Esophagus squamous epithelium (tissue), 5 donors: ENCODE measurements around the gene ATP10D. TPM values are rescaled to one million over a fixed set of nuclear protein-coding genes. Genes with fewer than 3 reads are reported as not detected.
A peak's percentile ranks its signal among the peaks of the same experiment; 100 is the strongest.

Experiments
- DNase-seq: peaks from one replicate; lab custom pipeline; 2025; lab: John Stamatoyannopoulos, UW
- H3K27ac ChIP-seq, 4 donors: fragments of 200-600 bp; sonication (generic); one replicate each; pipeline ENCODE4 v1.5.1; 2016 to 2019; ENCODE audit warnings: mild to moderate bottlenecking in 1 of 4
- H3K27me3 ChIP-seq, 4 donors: fragments of 200-600 bp; sonication (generic); 1 replicate in 3 of 4; 2 replicates in 1 of 4; pipeline versions ENCODE4 v1.5.1 to v1.6.0; 2017 to 2021; ENCODE audit warnings: antibody characterized with exemption in 1 of 4
- H3K36me3 ChIP-seq, 3 donors: fragments of 200-600 bp; sonication (generic); one replicate each; pipeline ENCODE4 v1.5.1; 2016 to 2019
- H3K4me1 ChIP-seq, 3 donors: fragments of 200-600 bp; sonication (generic); one replicate each; pipeline ENCODE4 v1.5.1; 2017 to 2019
- H3K4me3 ChIP-seq, 4 donors: fragments of 200-600 bp; sonication (generic); 1 replicate in 3 of 4; 2 replicates in 1 of 4; pipeline ENCODE4 v1.5.1; 2016 to 2019; ENCODE audit warnings: mild to moderate bottlenecking in 2 of 4, moderate library complexity in 1 of 4
- H3K9me3 ChIP-seq, 3 donors: fragments of 200-600 bp; sonication (generic); one replicate each; pipeline ENCODE4 v1.5.1; 2016 to 2019
- CTCF ChIP-seq, 6 experiments: fragments of 450-650 bp in 4 of 6; fragments of 200-600 bp in 2 of 6; sonication (generic) in 2 of 6; IDR thresholded peaks; one replicate each; pipeline ENCODE4 v1.5.1; 2016 to 2019; ENCODE audit warnings: antibody characterized with exemption in 6 of 6, mild to moderate bottlenecking in 4 of 6, moderate library complexity in 4 of 6
- POLR2A ChIP-seq, 4 donors: fragments of 450-650 bp; IDR thresholded peaks; one replicate each; pipeline ENCODE4 v1.6.1; 2017; ENCODE audit warnings: antibody characterized with exemption in 4 of 4, mild to moderate bottlenecking in 4 of 4, moderate library complexity in 3 of 4
- WGBS, 2 donors: methylation state at CpG; one replicate each; pipeline ENCODE4 v1.1.5; 2018; 5-methylcytosine and 5-hydroxymethylcytosine counted together
- intact Hi-C: fragments of 100-400 bp; cut with DNase I; formaldehyde crosslinking; loops from one replicate; pipeline ENCODE4 v1.15.0; 2022
- total RNA-seq, 4 donors: library from RNA; depleted of rRNA; stranded (reverse); fragments of >200 nt; gene quantifications; one replicate each; pipeline ENCODE4 v1.1.0, GENCODE V29; 2016
- donor health status: DM: yes; HTN: yes; CAD: no.

Gene ATP10D
- total RNA-seq, 4 donors from 2014 or later: 18.6 to 31.5 (median 27.8) TPM

DNA sequence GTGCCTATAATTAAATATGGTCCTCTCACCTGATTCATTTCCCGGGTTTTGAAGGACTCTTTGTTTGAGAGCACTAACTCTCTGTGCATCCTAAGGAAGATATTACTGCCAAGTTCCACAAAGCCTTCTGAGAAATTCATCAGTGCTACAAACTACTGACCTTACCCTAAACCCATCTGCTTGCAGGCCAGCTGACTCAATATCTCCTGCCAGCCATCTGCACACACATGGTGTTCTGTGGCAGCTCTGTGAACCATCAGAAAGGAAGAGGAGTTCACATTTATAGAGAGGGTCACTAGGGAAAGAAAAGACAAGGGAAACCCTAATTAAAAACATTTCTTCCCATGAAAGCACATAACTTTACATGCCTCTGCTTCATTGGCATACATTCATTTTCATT lies 156.7 kb downstream of the ATP10D start:
- intact Hi-C loops: no loop called here
- WGBS, 2 donors: 68 to 74% methylated on average over 1 of the region's 1 CpG
- Histone ChIP-seq H3K27ac (no peak overlapping the region), H3K9me3 (no peaks in the 10 kb centered on the region), H3K4me3 (no peak overlapping the region), H3K4me1 (no peaks in the 10 kb centered on the region), H3K36me3 (no peaks in the 10 kb centered on the region), H3K27me3 (no peaks in the 10 kb centered on the region)
- no peak for DNase-seq
- TF ChIP-seq POLR2A (IDR thresholded peaks at IDR 0.05) (no peak), CTCF (IDR thresholded peaks at IDR 0.05) (no peak)

GRCh38 chr4:47642191-47642830 lies 157.2 kb downstream of the ATP10D start:
- TF ChIP-seq CTCF (IDR thresholded peaks at IDR 0.05) (no peak), POLR2A (IDR thresholded peaks at IDR 0.05) (no peak)

More at GRCh38 chr4:47642191-47642830, 157.2 kb downstream of the ATP10D start:
- Histone ChIP-seq H3K36me3 (no peaks in the 10 kb centered on the region), H3K4me3 (no peak overlapping the region), H3K27ac (peak overlapping the region in 2 of 4 donors; percentile 20 to 39), H3K9me3 (no peaks in the 10 kb centered on the region), H3K4me1 (no peaks in the 10 kb centered on the region), H3K27me3 (no peaks in the 10 kb centered on the region)
- intact Hi-C loops: no loop called here
- no peak for DNase-seq
- 80 to 90% methylated on average over 6 of the region's 6 CpGs for WGBS, 2 donors

Other genes with a start within 250 kb of the ATP10D start
- gene COMMD8, start 21.6 kb upstream of the ATP10D start, total RNA-seq: 10 to 100 TPM; 13.3 to 50.6 (median 26.0) TPM